AG04450 (cell line): Measurements from ENCODE around the gene IBA57. TPM values are rescaled to one million over a fixed set of nuclear protein-coding genes. Genes with fewer than 3 reads are reported as not detected.
A peak's percentile ranks its signal among the peaks of the same experiment; 100 is the strongest.

Source experiments
- CTCF ChIA-PET: fragments of 300-600, 350-600 bp; formaldehyde crosslinking; extraction: SDS; loops from one replicate; lab custom pipeline; 2022; ENCODE audit warnings: antibody characterized with exemption, inconsistent platforms; lab: Charles Lee
- POLR2A ChIA-PET: fragments of 350-600 bp; formaldehyde crosslinking; extraction: SDS; loops from one replicate; lab custom pipeline; 2021; ENCODE audit warnings: antibody characterized with exemption, inconsistent platforms; lab: Yijun Ruan, JAX
- DNase-seq: peaks from one replicate; pipeline ENCODE4 v3.0.0-alpha.2; 2011; ENCODE audit warnings: low read depth, low spot score
- H3K27ac ChIP-seq: one replicate; pipeline ENCODE4 v1.5.1; 2012; ENCODE audit warnings: low read depth, low read length, control low read depth
- H3K27me3 ChIP-seq: one replicate; pipeline ENCODE4 v1.6.0; 2012; ENCODE audit warnings: low read length; ENCODE audit not compliant: control insufficient read depth, insufficient read depth
- H3K4me3 ChIP-seq: 2 replicates; pipeline ENCODE4 v1.5.1; 2011; ENCODE audit warnings: mild to moderate bottlenecking, low read depth, low read length, control low read depth
- H3K9me3 ChIP-seq: 2 replicates; pipeline ENCODE4 v1.5.1; 2012; ENCODE audit warnings: low read length; ENCODE audit not compliant: control insufficient read depth, insufficient read depth
- CTCF ChIP-seq: IDR thresholded peaks from 2 replicates; pipeline ENCODE4 v1.5.1; 2011; ENCODE audit warnings: low read depth, low read length, control low read depth, inconsistent platforms
- polyA minus RNA-seq: library from RNA; depleted of rRNA, polyadenylated mRNA; stranded (reverse); fragments of >200 nt; gene quantifications from 2 replicates; pipeline ENCODE4 v1.2.3, GENCODE V29; 2011; rRNA and poly(A)+ RNA removed
- polyA plus RNA-seq: library from polyadenylated mRNA; depleted of rRNA; stranded (reverse); fragments of >200 nt; gene quantifications from 2 replicates; pipeline ENCODE4 v1.2.3, GENCODE V29; 2011; rRNA removed

IBA57 gene
- polyA plus RNA-seq: 1.4 and 1.7 TPM in 2 replicates
- 2.0 and 2.1 TPM in 2 replicates for polyA minus RNA-seq

GRCh38 chr1:228165372-228166169 lies at the start of gene IBA57:
Gene IBA57, plus strand, starts transcription at chr1:228165804. Its CDS starts 13 bp downstream, at chr1:228165817.
- DNase-seq: peak; percentile 97
- Histone ChIP-seq H3K4me3 (peak within 1 kb of the TSS; percentile 75), H3K27me3 (no peaks in the 10 kb centered on the region), H3K27ac (peak within 1 kb of the TSS; percentile 81), H3K9me3 (no peaks in the 10 kb centered on the region)
- peak; percentile 83 for TF ChIP-seq CTCF
- POLR2A ChIA-PET: interaction anchor here (0.6 to 2.3 kb wide), 13 partner anchors 9 to 292 kb away, joined by 3 to 15 read pairs (median 4); partner anchors contain the start of genes GJC2, GUK1 and TRIM11
- CTCF ChIA-PET: interaction anchor here (0.6 to 3.5 kb wide), 25 partner anchors 8 to 324 kb away, joined by 3 to 26 read pairs (median 4); partner anchors contain the start of gene GJC2

GRCh38 chr1:228117335-228117734 lies 48.3 kb upstream of the IBA57 start:
- H3K27ac ChIP-seq: no peak overlapping the region
- ChIA-PET POLR2A (no interaction called here), CTCF (no interaction called here)

DNA sequence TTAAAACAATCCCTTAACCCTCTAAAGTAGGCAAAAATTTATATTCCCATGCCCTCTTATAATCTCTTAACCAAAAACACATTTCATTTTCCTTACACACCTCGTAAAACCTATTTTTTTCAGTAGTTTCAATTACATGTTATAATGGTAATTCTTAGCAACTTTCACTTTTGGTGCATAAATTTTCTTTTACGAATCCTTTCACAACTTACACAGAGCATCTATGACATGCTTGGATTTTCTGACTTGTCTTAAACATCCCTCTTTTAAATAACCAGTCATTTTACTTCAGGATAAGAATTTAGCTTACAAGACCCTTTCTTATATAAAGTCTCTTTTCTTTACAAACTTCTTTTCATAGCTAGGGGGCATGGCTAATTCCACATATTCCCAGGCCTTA lies 47.6 kb upstream of the IBA57 start:
- TF ChIP-seq CTCF: no peak
- ChIA-PET POLR2A (no interaction called here), CTCF (interaction anchor here (1.3 kb wide), 1 partner anchor 13 kb away, joined by 10 read pairs; no protein-coding TSS in a partner anchor)
- no peak overlapping the region for H3K4me3 ChIP-seq
- peaks cover 7% of the 10 kb centered on the region for H3K9me3 ChIP-seq
- peaks cover 2% of the 10 kb centered on the region for H3K27me3 ChIP-seq
- no peak overlapping the region for H3K27ac ChIP-seq
- DNase-seq: no peak

More at GRCh38 chr1:228117335-228117734, 48.3 kb upstream of the IBA57 start:
- DNase-seq: no peak
- TF ChIP-seq CTCF: no peak
- H3K9me3 ChIP-seq: peaks cover 7% of the 10 kb centered on the region
- H3K4me3 ChIP-seq: no peak overlapping the region
- no peaks in the 10 kb centered on the region for H3K27me3 ChIP-seq

- no peak for DNase-seq
- POLR2A ChIA-PET: interaction anchor here (0.6 to 0.8 kb wide), 2 partner anchors 20 to 192 kb away, joined by 3 read pairs; partner anchors contain the start of gene GUK1
- no peak overlapping the region for H3K27ac ChIP-seq
These were observed 45.3 kb upstream of the IBA57 start for GRCh38 chr1:228120351-228120750.

More at GRCh38 chr1:228120351-228120750, 45.3 kb upstream of the IBA57 start:
- peaks cover 7% of the 10 kb centered on the region for H3K9me3 ChIP-seq
- CTCF ChIA-PET: interaction anchor here (3.2 kb wide), 1 partner anchor 11 kb away, joined by 16 read pairs; no protein-coding TSS in a partner anchor
- TF ChIP-seq CTCF: no peak
- no peak overlapping the region for H3K4me3 ChIP-seq
- H3K27me3 ChIP-seq: peaks cover 9% of the 10 kb centered on the region
